SIG-M5 (cell line): ENCODE measurements around the gene TGFBR2.

Experiments
- DNase-seq: peaks from one replicate; lab custom pipeline; 2025; lab: John Stamatoyannopoulos, UW

TGFBR2 gene

DNA sequence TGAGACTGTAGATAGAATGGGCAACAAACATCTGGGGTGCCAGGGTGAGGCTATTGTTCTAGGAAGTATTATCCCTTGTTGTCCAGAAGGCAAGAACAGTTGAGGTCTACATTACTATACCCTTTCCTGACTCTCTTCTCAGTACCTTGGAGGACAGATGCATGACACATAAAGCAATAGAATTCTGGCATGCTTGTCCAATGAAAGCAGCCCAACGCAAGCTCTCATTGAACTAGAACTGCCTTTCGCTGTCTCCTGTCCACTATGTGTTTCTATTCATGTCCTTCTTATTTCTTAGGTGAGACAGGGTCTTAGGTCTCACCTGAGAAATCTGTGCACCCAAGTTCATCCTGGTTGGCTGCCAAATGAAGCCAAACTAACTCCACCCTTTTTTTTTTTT is 68.6 kb downstream of the TGFBR2 start:
- no peak for DNase-seq

DNA sequence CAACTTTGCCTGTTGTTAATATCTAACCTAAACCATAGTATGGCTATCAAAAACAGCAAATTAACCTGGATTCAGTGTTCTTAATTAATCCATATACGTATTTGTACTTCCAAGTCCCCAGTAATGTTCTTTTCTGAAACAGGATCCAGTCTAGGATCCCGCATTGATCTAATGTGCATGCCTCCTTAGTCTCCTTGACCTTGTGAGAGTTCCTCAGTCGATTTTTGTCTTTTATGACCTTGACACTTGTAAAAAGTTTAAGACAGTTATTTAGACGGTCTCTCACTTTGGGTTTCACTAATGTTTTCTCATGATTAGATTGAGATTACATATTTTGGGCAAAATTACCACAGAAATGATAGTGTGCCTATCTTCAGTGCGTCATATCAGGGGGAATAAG is 69.4 kb downstream of the TGFBR2 start:
- no peak for DNase-seq

GRCh38 chr3:30676424-30677346 is 70.3 kb downstream of the TGFBR2 start:
- no peak for DNase-seq

- no peak for DNase-seq
Observed at GRCh38 chr3:30677347-30677685, 70.9 kb downstream of the TGFBR2 start.

DNA sequence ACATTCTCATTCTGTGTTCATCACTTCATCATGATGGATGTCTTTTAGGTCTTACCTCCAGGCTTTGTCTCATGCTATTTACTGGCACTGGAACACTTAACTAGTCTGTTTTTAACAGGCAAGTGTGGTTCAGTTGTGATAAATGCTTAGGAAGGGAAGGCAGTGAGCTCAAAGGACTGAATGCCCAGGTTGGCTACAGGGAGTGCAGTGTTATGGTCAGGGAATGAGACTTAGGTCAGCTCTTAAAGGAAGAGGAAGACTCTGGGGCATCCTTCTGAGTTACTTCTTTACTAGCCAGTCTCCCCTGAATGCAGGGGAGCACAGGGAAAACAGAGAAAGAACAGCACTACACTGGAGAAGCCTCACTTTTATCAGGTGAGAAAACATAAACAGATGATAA is 72.6 kb downstream of the TGFBR2 start:
- no peak for DNase-seq

DNA sequence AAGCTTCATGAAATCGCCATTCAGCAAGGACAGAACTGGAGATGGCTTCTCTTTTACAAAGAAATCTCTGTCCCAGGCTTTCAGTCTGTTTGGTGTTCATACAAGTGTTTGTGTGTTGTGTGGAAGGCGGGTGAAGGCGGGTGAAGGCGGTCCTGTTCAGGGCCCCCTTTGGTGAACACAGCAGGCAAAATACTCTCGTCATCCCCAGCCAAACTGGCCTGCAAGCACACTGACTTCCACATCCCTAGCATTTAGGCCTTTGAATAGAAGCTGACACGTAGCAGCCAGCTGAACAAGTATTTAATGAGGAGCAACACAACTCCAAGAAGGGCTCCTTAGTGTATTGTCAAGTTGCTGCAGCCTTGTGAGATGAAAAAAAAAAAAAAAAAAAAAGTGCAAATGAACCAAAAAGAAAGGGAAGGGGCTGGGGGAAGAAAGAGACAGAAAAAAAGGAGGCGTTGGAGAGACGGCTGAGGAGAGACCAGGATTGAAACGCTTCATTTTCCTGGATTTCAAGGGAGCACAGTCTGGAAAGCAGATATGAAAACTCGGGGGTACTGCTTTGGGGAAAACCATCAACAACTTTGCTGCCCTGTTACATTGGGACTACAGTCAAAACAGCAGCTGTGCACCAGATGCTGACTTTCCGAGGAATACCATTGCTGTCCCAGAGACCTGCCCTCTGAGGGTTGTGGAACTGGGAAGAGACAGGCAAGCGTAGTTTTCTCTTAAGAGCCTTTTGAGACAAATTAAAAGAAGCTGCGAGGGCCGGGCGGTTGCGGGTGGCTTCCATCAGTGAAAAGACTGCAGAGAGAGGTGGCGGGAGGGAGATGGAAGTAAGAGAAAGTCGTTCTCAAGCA is 74.6 kb downstream of the TGFBR2 start:
- DNase-seq: no peak

DNA sequence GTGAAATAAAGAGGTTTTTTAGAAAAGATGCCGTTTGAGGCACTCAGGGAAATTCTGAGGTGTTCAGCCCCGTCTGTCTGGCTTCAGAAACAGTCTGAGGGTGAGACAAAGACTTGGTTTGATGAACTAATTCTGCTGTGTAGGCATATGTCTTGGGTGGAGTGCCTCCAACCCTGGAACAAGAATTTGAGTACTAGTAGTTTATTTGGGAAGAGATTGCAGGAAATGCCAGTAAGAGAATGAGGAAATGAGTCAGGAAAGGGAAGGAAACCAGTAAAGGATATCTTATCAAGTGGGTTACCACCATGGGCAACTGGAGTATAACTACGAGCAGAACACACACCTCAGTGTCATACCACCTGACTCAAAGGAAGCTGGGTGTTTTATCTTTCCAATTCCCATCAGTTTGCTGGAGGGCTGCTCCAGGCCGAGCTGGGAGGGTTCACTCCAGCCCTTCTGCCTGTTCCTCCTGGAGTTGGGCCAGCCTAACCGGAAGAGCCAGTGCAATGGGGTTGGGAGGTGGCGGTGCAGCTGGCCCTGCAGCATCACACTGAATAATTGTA is 75.3 kb downstream of the TGFBR2 start:
- no peak for DNase-seq

- no peak for DNase-seq
Observed at GRCh38 chr3:30682434-30683155, 76.2 kb downstream of the TGFBR2 start.

- DNase-seq: no peak
Observed at GRCh38 chr3:30683769-30684168, 77.4 kb downstream of the TGFBR2 start.

DNA sequence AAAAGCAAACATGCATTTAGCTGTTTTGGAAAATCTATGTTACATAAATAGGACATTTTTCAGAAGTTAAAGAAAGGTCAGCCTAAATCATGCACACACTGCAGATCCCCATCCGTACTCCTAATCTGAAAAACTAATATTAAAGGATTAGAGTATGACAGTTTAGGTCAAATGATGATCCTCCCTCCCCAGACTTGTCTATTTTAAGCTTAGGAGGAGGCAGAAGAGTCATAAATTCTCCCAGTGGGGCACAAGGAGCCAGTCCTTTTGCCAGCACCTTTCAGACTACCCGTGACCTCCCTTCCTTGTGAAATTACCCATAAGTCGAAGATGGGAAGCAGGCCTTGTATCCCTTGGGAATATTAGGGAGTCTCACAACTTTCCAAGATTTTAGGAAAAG is 78.0 kb downstream of the TGFBR2 start:
- no peak for DNase-seq

GRCh38 chr3:30685267-30685667 is 78.9 kb downstream of the TGFBR2 start:
- DNase-seq: no peak

DNA sequence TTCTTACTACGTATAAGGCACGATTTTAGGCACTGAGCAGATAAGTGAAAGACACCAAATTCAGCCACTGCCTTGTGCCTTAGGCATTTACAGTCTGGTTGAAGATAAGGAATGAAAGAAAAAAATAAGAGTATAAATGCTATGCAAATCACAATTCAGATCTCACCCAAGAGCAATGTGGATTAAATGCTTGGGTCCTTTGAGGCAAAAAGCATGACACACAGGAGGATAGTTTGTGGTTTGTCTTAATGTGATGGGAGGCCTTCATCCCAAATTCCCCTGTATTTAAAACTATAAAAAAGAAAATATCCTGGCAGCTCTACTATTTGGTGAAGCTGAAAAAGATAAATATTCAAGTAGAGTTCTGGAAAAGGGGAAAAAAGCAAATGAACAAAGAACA is 79.8 kb downstream of the TGFBR2 start:
- DNase-seq: no peak

DNA sequence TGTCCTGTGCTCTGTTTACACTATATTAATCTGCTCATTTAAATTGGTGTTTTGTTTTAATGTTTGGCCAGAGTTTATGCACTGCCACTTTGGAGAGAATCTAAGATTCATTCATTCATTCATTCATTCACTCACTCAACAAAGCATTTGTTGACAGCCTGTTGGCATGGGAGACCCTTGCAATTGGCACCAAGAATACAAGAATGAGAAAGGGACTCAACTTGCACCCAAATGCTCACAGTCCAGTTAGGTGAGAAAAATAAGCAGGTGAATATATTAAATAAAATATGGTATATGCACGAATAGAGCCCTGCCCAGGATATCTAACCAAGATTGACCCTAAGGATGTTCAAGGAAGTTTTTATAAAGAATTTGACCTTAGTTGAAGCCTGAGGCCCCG is 80.4 kb downstream of the TGFBR2 start:
- no peak for DNase-seq

GRCh38 chr3:30687930-30688570 is 81.6 kb downstream of the TGFBR2 start:
- no peak for DNase-seq

- DNase-seq: no peak
Observed at GRCh38 chr3:30688776-30689641, 82.6 kb downstream of the TGFBR2 start.

DNA sequence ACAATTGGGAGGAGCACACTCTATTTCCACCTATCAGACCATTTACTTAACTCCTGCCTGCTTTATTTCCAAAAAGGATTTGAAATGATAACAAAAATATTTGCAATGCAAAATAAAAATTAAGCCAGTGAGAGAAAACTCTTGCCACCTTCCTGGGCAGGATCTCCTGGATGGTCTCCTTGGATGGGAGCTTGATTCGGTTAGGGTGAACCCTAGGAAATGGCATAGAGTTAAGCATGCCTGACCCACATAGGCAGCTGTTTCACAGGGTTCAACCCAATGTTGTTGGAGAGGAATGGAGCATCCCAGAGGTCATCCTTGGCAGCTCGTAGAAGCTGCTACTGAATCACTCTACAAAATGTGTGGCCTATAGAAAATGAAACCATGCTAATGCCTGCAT is 83.8 kb downstream of the TGFBR2 start:
- DNase-seq: no peak

- DNase-seq: no peak
Observed at GRCh38 chr3:30691249-30691880, 85.0 kb downstream of the TGFBR2 start.

- no peak for DNase-seq
Observed at GRCh38 chr3:30691944-30692343, 85.5 kb downstream of the TGFBR2 start.

GRCh38 chr3:30692498-30693130 is 86.2 kb downstream of the TGFBR2 start:
- no peak for DNase-seq
